GM03348 (cell line): Measurements from ENCODE around the gene SYNGR4.
"Not testable (repeated sequence)": the region's sequence is repeated elsewhere in the genome, so short reads cannot be mapped to it uniquely, and the experiment has no call there.

Source experiments
- DNase-seq: peaks from one replicate; pipeline ENCODE4 v3.0.0; 2012; ENCODE audit warnings: low spot score

The SYNGR4 gene

GRCh38 chr19:48371367-48371766, 7.2 kb downstream of the SYNGR4 start:
- no peak for DNase-seq

GRCh38 chr19:48371771-48372170, 7.6 kb downstream of the SYNGR4 start:
- not testable (repeated sequence) for DNase-seq

- DNase-seq: no peak
Observed at GRCh38 chr19:48372904-48373303, 8.7 kb downstream of the SYNGR4 start.

GRCh38 chr19:48373567-48373966, 9.4 kb downstream of the SYNGR4 start:
- DNase-seq: no peak

GRCh38 chr19:48378194-48378570, 14.0 kb downstream of the SYNGR4 start:
- no peak for DNase-seq

GRCh38 chr19:48379058-48379457, 14.9 kb downstream of the SYNGR4 start:
- no peak for DNase-seq

- no peak for DNase-seq
Observed at GRCh38 chr19:48381178-48381950, 17.2 kb downstream of the SYNGR4 start.

- no peak for DNase-seq
Observed at GRCh38 chr19:48382286-48382685, 18.1 kb downstream of the SYNGR4 start.

- DNase-seq: no peak
Observed at GRCh38 chr19:48385461-48386087, 21.4 kb downstream of the SYNGR4 start.

GRCh38 chr19:48386981-48387380, 22.8 kb downstream of the SYNGR4 start:
- DNase-seq: no peak

GRCh38 chr19:48390188-48391099, 26.3 kb downstream of the SYNGR4 start:
- peak; percentile 82 for DNase-seq

- peak; percentile 97 for DNase-seq
Observed at GRCh38 chr19:48391100-48392005, 27.2 kb downstream of the SYNGR4 start, which contains the start of gene KDELR1. Gene KDELR1, minus strand, starts transcription at chr19:48391551. Its CDS starts 193 bp downstream, at chr19:48391358.

- not testable (repeated sequence) for DNase-seq
Observed at GRCh38 chr19:48392006-48392344, 27.8 kb downstream of the SYNGR4 start.

GRCh38 chr19:48392860-48393558, 28.8 kb downstream of the SYNGR4 start:
- no peak for DNase-seq

- peak; percentile 43 for DNase-seq
Observed at GRCh38 chr19:48393559-48394330, 29.6 kb downstream of the SYNGR4 start, which contains the start of gene GRIN2D. Gene GRIN2D, plus strand, starts transcription at chr19:48393668. Its CDS starts 4,725 bp downstream, at chr19:48398393.

GRCh38 chr19:48394331-48395169, 30.4 kb downstream of the SYNGR4 start:
- no peak for DNase-seq

GRCh38 chr19:48395170-48395455, 30.9 kb downstream of the SYNGR4 start:
- no peak for DNase-seq

- DNase-seq: no peak
Observed at GRCh38 chr19:48395499-48395898, 31.3 kb downstream of the SYNGR4 start.
